Fibroblast of skin of right biceps (primary cell): ENCODE results near the gene CROCC2.

Experiments used
- DNase-seq: peaks from one replicate; pipeline ENCODE4 v3.0.0-alpha.2; 2013

CROCC2 gene

DNA sequence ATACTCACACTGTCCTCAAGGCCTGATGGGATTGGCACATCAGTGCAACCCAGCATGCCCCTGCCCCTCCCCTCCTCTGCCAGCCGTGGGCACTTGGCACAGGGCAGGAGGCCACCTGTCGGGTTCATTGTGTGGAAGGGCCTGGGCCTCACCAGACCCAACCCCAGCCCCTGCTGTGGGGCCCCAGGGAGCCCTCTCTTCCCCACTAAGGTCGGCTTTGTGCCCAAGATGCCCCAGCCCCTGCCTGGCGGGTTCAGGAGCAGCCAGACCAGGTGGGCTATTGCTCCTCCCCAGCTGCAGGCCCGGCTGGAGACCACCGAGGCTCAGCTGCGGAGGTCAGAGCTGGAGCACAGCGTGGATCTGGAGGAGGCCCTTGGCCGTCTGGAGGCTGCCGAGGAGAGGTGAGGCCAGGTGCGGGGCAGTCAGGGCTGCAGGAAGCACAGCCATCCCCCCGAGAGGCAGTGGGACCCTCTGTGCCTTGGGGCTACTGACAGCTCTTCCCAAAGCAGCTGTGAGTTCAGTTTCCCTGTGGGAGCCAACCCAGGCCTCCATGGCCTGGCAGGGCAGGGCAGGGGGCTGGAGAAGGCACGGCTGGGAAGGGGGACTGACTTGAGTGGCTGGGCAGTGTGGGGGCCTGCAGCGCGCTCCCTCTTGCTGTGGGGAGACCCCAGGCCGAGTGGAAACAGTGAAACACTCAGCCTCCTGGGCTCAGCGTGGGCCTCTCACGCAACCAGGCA is 16.3 kb downstream of the CROCC2 start:
- no peak for DNase-seq

DNA sequence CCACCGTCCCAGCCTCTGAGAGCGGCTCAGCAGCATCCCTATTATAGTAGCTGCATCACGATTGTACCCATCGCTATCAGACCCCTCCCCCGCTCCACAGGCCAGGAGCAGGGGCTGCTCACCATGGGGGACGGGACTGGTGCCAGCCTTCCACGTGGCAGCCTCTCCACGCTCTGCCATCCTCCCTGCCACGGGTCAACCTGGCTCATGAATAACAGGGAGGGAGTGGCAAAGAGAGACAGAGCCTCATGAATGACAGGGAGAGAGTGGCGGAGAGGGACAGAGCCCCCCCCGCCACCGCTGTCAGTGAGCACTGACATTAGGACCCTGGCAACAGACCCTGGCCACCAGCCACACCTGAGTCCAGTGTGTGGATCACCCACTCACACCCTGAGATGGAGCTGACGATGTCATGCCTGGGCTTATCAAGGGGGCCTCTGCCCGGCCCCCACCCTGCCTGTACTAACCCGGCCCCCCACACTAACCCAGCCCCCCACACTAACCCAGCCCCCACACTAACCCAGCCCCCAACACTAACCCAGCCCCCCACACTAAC is 16.9 kb downstream of the CROCC2 start:
- DNase-seq = peak; percentile 41

DNA sequence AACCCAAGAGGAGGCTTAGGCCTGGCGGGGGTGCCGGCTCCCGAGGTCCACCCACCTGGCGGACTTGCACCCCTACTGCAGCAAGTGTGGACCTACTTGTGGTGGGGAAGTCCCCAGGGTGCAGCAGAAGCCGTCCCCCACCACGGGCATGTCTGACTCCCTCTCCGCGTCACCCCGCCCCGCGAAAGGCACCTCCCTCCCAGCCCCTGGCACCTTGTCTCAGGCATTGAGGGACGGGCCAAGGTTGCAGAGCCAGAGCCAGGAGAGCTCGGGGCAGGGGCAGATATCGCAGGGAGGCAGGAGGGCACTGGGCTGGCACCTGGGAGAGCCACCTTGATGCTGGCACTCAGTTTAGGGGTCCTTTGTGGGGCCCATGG is 19.0 kb downstream of the CROCC2 start:
- DNase-seq = no peak

DNA sequence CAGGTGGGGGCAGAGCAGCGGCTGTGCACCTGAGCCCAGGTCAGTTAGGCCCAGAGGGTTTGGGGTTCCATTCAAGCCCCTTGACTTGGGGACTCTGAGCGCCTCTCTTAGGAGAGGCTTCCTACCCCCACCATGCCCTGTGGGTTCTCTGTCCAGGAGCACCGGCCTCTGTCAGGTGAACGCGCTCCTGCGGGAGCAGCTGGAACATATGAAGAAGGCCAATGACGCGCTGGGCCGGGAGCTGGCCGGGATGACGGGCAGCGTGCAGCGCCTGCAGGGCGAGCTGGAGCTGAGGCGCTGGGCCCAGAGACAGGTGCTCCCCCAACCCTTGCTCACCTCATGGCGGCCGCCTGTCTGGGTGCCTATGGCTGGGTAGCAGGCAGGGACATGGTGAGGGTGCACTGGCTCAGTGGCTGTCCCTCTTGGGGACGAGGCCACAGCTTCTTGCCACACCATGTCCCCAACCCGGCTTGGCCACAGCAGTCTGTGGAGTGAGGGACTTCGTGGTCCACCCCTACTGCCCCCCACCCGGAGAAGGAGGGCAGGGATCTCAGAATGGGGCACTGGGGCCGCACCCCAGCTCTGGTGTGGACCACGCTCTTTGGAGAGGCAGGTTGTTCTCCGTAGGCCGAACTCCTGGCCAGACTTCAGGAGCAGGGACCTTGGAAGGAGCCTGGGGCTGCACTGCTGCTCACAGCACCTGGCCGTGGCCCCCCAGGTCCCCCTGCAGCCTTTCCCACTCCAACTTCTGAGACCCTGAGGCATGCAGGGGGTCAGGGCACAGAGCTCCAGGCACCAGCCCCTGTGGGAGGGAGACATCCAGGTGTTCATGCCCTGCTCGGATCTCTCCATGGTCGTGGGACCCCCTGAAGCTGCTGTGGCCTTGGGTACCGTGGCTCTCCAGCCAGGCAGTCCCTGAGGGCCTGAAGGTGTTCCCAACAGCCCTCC is 19.7 kb downstream of the CROCC2 start:
- no peak for DNase-seq

DNA sequence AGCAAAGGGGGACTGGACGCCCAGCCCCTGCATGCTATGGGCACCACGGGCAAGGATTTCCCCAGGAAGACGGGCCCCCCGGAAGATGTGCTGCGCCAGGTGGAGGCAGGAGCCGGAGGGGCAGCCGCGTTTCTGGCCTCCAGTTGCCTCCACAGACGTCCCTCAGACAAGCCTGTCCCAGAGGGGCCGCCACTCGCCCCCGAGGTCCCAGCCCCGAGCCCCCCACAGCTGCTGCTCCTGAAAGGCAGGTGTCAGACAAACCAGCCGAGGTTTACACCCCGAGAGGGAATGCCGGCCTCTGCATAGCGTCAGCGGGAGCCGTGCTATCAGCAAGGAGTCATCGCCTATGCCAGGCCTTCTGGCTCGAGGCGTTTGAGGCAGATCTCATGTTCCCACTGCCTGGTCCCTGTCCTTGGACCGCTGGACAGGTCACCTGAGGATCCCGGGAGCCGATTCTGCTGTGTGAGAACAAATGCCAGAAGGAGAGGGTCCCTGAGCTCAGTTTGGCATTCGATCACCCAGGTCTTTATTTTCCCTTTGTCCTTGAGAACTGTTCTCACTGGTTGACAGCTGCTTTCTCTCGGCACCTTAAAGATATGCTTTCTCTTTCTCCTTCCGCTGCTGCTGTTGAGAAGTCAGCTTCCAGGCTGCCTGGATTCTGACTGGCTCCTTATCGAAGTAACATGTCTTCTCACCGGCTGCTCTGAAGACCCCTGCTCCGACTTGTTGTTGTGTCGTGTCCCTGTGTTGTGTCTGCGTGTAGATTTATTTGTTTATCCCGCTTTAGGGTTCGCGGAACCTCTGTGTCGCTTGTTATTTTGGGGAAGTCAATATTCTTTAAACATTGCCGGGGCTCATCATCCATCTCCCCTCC is 20.6 kb downstream of the CROCC2 start:
- peak; percentile 16 for DNase-seq

DNA sequence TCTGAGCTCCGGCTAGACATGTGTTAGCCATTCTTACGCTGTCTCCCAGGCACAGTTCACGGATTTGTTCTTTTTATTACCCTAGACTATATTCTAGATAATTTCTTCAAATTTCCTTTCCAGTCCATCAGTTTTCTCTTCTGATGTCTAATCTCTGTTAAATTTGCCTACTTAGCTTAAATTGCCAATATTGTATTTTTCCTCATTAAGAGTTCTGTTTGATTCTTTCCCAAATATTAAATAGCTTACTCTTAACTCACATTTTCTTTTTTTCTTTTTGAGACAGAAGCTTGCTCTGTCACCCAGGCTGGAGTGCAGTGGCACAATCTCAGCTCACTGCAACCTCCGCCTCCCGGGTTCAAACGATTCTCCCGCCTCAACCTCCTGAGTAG is 21.2 kb downstream of the CROCC2 start:
- no peak for DNase-seq

DNA sequence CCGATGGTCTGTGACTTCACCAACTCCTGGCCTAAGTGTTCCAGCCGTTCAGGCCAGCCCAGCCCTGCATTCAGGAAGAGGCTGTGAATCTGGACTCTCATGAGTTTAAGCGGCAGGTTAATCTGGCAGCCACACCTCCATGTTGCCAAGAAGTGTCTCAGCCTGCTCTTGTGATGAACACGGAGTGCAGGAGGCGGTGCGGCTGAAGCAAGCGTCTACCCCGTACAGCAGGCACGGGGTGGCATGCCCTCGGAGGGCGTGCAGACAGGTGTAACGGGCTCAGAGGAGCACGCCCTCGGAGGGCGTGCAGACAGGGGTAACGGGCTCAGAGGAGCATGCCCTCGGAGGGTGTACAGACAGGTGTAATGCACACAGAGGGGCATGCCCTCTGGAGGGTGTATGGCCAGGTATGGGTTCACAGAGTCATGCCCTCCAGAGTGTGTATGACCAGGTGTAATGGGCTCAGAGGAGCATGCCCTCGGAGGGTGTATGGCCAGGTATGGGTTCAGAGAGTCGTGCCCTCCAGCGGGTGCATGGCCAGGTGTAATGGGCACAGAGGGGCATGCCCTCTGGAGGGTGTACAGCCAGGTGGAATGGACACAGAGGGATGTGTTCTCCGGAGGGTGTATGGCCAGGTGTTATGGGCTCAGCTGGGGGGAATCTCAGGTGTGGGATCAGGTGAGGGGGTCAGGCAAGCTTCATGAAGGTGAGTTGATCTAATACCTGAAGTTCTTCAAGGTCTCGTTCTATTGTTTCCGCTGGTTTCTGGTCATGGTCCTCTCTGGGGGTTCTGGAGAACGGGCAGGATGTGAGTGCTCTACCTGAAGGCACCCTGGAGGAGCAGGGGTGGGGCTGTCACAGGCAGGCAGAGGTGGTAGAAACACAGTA is 22.6 kb downstream of the CROCC2 start:
- no peak for DNase-seq

DNA sequence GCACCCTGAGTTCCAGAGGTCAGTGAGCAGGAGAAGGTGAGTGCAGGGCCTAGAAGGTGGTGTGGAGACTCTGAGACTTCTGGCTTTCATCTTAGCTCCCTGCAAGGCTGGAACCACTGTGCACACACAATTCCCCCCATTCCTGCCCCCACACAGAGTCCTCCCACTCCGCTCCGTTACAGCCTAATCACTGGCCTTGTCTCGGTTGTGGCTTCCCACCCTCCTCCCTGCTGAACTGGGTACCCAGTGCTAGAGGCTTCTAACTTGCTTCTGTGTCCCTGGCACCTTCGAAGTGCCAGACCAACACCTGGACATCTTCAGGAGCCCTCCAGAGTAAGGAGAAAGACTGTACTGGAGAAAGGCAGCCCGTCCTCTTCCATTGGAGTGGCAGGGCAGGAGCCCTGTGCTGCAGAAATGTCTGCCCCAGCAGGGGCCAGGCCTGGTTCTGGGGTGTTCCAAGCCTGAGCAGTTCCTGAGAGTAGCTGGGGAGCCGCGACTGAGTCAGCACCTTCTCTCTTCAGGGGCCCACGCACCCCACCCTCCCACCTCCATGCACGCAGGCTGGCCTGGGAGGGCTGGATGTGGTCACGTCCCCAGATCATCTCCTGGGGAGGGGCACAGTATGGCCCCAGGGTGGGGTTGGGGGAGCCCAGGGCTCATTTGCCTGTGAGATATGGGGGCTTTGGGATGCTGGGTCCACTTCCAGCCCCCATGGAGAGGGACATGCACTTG is 23.4 kb downstream of the CROCC2 start:
- DNase-seq = no peak

DNA sequence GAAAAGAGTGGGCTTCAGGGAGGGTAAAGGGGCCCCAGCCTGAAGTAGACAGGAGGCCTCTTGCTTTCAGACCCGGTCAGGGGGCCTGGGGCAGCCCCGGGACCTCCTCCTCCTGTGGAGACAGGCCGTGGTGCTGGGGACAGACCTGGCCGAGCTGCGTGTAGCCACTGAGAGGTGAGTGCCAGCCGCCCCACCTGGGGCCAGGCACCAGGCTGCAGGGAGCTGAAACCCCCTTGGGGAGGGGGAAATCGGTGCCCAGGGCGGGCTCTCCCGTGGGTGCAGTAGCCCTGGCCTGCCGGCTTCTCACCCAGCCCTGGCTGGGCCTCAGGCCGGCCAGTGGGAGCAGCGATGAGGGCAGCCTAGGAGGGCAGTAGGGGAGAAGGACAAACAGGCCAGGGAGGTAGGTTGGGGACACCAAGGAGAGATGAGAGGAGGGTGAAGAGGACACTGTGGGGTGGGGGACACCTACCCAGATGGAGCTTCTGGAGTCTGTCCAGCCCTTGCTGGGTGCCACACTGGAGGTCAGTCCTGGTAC is 24.0 kb downstream of the CROCC2 start:
- no peak for DNase-seq

DNA sequence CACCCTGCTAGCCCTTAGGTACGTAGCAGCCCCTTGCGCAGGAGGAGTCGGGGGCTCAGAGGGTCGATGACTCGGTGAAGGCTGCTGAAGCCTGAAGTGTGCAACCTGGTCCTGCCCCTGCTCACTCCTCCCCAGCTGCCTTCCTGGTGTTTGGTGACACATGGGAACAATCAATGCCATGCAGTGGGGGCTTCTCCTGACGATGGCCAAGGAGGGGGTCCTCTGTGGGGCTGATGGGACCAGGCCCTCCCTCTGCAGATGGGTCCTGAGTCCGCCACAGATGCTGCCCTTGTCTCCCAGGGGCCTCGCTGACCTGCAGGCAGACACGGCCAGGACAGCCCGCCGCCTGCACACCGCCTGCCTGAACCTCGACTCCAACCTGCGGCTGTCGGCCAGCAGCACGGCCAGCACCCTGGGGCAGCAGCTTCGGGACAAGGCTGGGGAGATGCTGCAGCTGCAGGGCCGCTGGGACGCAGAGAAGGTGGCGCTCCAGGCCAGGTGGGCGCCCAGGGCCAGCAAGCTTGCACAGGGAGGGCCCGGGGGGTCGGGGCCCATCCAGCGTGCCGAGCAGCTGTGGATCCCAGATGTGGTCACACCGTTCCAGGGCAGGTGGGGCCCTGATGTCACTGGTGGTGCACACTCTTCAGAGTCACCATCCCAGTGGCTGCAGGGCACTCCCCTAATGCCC is 24.6 kb downstream of the CROCC2 start:
- no peak for DNase-seq

DNA sequence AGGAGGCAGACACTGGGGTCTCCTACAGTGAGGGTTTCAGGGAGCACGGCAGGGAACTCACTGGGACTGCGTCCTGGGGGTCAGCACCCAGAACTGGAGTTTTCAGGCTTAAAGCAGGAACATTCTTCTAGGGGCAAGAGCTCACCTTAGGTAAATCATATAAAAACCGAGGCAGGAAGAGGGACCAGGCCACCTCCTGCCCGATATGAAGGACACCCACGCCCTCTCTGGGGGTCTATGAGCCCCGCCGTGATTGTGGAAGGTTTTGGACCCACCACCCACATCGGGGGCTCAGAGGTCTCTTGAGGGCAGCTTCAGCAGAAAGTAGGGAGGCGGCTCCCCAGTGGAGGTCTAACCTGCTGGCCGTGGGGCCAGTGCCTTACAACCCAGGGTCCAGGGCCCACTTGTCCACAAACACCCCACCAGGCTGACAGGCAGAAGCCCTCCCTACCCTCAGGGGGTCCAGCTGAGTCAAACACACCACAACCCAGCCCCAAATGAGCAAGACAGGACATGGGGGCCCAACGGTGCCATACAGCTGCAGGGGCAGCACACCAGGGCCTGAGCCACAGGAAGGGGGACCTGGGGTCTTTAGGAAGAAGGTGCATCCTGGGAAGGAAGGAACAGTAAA is 25.3 kb downstream of the CROCC2 start:
- DNase-seq = no peak

DNA sequence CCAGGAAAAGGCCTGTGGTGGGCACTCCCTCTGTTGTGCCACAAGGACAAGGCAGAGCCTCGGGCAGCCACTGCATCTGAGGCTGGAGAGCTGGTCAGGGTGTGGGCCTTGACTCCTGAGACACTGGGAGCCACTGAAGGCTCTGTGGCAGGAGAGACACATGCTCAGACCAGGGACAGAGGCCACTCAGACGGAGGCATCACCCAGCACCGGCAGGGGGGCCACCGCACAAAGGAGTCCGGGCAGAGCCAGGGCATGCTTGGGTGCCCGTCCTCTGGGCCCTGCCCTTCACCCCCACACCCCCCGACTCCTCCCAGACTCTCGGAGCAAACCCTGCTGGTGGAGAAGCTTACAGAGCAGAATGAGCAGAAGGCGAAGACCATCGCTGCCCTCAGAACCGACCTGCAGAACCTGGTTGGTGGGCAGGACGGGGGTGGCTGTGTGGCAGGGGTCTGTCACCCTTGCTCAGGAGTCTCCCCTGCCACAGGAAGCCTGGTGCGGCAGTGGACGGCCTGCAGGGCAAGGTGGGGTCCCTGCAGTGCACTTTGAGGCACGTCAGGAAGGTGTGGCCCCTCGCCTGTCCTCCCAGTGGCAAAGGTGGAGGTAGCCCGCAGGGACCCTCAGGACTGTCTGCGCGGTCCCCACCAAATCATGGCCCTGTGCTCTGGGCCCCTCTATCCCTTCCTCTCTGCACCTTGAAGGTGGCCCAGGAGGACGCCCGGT is 26.0 kb downstream of the CROCC2 start:
- DNase-seq = no peak

DNA sequence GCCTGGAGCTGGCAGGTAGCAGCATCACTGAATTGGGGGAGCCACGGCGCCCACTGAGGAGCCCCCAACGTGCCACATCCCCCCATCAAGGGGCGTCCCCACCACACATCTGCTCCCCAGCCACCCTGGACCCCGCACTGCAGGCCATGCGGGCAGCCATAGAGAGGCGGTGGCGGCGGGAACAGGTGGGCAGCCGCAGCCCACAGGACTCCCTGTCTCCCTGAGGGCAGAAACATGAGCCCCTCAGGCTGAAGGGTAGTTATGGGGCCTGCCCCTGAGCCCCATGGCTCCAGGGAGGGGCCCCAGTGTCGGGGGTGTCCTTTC is 26.6 kb downstream of the CROCC2 start:
- no peak for DNase-seq

DNA sequence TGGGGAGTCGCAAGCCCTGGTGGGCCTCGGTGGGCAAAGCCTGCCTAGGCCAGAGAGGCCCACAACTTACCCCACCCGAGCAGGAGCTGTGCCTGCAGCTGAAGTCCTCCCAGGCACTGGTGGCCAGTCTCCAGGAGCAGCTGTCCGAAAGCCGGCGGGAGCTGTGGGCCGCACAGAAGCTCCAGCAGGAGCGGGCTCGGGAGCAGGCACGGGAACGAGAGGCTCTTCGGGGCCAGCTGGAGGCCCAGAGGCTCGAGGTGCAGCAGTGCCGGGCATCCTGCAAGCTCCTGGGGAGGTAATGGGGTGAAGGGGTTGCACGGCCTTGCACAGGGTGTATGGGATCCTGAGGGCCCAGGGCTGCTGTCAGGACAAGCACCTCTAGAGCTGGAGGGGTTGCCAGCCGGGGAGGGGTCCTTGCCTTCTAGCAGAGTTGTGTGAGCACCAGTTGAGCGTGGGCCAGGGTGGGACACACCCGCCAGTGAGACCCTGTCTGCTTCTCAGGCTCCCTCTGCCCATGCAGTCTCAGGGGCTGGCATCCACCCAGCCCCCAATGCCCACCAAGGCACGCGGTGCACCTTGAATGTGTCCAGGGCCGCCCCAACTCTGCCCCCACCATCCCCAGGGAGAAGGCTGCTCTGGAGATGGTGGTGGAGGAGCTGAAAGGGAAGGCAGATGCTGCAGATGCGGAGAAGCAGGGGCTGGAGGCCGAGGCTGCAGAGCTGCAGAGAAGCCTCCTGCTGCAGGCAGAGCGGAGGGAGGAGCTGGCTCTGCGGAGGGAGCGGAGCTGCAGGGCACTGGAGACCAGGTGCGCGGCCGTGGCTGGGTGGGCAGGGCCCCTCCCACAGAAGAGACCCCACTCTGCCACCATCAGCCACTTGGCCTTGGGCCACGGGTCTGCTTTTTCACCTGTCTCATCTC is 27.2 kb downstream of the CROCC2 start:
- no peak for DNase-seq

DNA sequence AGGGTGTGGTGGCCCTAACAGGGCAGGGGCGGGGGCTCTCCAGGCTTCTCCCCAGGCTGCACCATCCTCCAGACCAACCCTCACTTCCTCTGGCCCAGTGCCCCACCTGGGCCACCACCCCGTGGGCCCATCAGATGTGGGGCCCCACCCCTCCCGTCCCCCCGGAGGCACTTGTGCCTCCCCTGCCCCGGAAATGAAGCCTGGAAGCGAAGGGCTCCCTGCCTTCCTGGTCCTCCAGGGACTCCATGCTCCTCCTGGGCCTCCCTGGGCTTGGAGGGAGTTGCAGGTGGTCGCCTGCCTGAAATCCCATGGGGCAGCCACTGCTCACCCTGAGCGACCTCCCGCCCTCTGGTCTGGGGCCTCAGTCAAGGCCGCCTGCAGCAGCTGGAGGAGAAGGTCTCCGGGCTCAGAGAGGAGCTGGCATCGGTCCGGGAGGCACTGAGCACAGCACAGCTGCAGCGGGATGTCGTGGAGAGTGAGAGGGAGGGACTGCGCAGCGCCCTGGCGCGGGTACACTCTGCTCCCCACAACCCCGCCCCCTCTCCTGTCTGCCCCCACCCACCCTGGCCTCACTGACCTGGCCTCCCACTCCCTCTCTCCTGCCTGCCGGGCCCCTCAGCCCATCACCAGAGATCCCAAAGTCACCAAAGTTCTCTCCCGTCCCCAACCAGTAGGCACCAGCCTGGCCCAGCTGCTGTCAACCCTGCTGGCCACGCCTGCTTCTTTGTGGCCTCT is 28.0 kb downstream of the CROCC2 start:
- DNase-seq = no peak

DNA sequence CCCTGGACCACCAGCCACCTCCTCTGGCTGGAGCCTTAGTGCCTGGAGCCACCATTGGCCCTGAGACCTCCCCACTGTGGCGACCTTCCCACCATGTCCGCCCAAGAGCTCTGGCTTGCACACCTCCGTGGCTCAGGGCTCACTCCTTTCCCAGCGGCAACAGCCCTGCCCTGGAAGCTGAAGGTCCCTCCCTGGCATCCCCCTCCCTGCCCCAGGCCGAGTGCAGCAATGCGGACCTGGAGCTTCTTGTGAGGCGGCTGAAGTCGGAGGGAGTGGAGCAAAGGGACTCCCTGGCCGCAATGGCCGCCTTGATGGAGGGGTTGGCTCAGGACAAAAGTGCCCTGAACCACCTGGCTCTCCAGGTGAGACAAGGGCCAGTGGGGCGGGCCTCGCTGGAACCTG is 28.6 kb downstream of the CROCC2 start:
- no peak for DNase-seq
